Stimulated activated CD4-positive, alpha-beta T cell treated with anti-CD3 and anti-CD28 coated beads, Interleukin-12 subunit alpha, Interleukin-12 subunit beta, amount 100 ng/mL, for 4 hours (primary cell): ENCODE measurements around the gene CAMSAP2.
A peak's percentile ranks its signal among the peaks of the same experiment; 100 is the strongest.
"Not testable (repeated sequence)": the region's sequence is repeated elsewhere in the genome, so short reads cannot be mapped to it uniquely, and the experiment has no call there.

Source experiments
- DNase-seq: peaks from one replicate; pipeline ENCODE4 v3.0.0-alpha.2; 2020

The CAMSAP2 gene

DNA sequence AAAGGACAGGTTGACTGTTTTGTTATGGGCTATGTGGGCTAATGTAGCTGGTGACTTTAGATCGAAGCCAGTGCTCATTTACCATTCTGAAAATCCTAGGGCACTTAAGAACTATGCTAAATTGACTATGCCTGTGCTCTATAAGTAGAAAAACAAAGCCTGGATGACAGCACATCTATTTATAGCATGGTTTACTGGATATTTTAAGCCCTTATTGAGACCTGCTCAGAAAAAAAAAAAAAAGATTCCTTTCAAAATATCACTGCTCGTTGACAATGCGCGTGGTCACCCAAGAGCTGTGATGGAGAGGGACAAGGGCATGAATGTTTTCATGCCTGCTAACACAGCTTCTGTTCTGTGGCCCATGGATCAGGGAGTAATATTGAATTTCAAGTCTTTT, 48.1 kb downstream of the CAMSAP2 start:
- DNase-seq: no peak

GRCh38 chr1:200787896-200788387, 49.2 kb downstream of the CAMSAP2 start:
- DNase-seq: no peak

- DNase-seq: not testable (repeated sequence)
Measured at GRCh38 chr1:200791012-200791411, 52.3 kb downstream of the CAMSAP2 start.

GRCh38 chr1:200793677-200794076, 55.0 kb downstream of the CAMSAP2 start:
- DNase-seq: no peak

DNA sequence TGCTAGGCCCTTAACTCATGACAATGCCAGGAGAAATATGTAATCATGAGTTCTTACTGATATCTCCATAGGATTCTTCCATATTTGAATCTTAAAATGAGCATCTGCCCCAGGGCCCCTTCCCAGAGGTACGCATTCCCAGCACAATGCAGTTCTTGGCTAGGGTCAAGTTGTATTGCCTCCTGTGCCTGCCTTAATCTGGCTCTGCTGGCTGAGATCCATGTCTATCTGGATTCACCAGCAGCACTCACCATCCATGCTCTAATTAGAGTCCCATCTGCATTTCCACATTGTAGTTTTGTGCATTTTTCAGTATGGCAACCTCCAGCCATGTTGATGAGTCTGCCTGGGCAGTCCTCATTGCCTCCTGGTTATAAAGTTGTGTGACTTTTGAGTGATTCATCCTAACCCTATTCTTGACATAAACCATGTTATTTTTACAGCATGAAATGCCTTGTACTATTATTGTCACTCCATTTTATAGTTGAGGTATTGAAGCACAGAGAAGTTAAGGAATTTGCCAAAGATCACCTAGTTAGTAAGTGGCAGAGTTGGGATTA, 55.9 kb downstream of the CAMSAP2 start:
- DNase-seq: no peak

DNA sequence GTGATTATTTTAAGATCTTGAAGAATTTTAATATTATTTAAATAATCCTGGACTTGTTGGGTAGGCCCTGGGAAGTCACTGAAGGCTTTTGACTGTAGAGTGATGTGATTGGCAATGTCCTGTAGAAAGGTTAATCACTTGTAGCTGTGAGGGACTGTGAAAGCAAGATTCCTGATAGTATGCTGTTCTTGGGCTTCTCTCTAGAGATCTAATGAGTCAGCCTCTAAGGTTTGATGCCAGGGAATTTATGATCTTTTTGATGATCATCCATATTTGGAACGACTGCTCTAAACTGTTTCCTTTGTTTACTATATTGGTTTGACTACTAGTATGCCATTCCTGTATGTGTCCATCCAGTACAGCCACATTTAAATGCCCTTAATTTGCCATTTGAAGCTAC, 56.5 kb downstream of the CAMSAP2 start:
- DNase-seq: no peak

DNA sequence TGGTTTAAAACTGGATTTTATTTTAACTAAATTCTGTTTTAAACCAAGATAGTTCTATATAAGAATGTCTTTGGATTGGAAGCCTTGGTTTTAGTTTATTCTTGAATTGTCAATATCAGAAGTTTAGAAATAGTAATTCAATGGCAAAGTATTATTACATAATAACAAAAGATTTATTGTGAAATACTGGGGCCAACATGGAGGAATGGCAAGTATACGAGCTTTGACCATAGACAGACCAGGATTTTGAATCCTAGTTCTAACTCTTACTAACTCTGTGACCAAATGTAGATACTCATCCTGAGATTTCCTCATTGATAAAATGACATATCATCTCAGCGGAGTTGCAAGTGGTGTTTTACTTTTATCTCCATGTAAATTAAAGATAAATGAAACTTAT, 63.3 kb downstream of the CAMSAP2 start:
- DNase-seq: no peak

DNA sequence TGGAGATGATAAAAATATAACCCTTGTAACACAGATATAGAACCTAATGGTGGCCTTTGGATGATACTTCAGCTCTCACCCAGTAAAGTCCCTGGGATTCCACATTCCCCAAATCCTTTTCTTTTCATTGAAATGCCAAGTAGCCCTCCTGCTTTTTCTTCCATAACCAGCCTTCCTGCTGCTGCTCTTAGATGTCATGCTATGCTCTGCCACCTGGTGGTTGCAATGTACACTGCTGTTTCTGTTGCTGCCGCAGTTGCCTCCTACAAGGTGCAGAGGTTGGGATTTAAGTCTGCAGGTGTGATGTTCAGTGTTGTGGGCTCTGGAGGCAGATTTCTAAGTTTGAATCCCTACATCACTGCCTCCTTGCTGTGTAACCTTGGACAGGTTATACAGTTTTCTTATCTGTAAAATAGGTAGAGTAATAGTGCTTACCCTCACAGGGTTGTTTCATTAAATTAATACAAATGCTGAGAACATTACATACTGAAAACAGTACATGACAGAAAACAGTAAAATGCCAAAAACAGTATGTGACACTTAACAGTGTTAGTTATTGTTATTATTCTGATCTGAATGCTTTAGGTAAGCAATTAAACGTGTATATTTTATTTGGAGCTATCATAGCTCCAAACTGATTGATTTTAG, 64.3 kb downstream of the CAMSAP2 start:
- DNase-seq: peak; percentile 69

GRCh38 chr1:200805719-200806118, 67.0 kb downstream of the CAMSAP2 start:
- DNase-seq: no peak

DNA sequence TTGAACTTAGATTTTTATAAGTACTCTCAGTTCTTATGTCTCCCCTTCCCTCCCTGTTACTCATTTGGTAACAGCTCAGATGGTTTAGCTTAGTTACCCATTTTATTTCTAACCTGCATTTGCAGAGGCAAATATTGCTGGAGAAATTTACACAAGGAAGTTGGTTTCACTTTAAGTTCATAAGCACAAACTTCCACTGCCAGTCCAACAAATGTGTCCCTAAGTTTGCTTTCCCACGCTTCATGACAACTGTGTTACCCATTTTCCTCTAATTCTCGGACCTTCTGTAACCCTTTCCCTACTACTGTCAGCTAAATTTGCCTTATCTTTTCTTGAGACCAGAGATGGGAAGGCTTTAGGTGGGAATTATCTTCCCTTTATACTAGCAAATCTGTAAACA, 70.2 kb downstream of the CAMSAP2 start:
- DNase-seq: no peak

DNA sequence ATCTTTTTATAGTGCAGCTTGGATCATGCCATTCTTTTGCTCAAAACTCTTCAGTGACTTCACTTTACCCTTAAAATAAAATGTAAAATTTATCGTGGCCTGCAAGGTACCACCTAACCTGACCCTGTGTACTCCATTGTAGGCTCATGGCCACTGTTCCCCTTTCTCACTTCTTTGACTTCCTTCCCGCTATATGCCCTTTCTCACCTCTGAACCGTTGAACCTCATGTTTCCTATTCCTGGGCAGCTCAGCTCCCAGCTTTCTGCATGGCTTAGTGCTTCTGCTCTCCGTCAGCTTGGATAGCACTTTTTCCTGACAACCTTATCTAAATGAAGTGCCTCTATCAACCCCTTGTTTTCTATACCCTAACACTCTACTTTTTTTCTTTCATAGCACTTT, 73.0 kb downstream of the CAMSAP2 start:
- DNase-seq: no peak

DNA sequence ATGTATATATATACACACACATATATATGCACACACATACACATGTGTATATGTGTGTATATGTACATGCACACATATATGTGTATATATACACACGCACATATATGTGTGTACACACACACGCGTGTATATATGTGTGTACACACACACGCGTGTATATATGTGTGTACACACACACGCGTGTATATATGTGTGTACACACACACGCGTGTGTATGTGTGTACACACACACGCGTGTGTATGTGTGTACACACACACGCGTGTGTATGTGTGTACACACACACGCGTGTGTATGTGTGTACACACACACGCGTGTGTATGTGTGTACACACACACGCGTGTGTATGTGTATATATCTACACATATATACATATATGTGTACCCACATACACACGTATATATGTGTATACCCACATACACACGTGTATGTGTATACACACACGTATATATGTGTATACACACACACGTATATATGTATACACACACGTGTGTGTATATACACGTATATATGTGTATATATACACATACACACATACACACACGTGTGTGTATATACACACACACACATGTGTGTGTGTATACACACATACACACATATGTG, 78.0 kb downstream of the CAMSAP2 start:
- not testable (repeated sequence) for DNase-seq

DNA sequence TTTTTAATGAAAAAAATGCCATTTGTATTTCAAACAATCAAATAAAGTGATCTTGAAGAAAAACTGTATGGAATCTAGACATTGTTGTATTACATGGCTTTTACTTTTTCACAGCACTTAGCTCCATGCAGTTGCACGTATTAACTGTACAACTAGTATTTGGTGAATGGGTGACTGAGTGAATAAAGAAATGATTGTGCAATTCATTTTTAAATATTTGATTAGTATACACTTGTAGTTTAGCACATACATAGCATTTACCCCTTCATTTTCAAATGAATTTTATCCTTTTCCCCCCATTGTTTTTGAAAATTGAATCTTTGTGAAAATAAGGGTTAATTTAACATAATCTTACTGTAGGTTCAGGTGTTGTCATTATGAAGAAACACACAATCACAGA, 79.6 kb downstream of the CAMSAP2 start:
- no peak for DNase-seq

DNA sequence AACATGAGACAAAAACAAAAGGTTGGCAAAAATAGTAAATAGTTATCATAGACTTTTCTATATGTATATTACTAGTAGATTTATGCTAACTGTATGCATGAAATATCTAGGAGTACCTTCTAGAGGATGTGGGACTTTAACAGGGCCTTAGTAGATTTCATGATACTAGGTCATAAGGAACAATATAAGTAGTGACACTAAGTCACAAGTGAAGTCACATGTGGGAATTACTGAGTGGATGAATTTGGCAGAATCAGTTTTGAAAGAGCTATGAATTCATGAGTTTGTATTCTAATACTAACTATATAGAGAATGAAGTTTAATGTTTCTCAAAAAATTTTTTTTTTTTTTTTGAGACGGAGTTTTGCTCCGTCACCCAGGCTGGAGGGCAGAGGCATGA, 81.0 kb downstream of the CAMSAP2 start:
- no peak for DNase-seq

GRCh38 chr1:200831091-200831490, 92.4 kb downstream of the CAMSAP2 start:
- no peak for DNase-seq

DNA sequence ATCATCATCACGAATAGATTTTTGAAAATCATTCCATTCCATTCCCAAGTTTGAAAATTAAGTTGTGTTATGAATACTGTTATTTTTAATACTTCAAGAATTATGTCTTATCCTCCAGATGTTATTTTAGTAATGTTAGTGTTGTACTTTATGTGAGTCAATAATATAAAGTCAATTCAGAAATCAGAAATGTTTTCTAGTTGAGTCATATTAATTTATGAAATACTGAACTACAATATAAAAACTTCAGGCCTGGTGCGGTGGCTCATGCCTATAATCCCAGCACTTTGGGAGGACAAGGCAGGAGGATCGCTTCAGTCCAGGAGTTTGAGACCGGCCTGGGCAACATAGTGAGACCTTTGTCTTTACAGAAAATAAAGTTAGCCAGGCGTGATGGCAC, 95.7 kb downstream of the CAMSAP2 start:
- DNase-seq: no peak

DNA sequence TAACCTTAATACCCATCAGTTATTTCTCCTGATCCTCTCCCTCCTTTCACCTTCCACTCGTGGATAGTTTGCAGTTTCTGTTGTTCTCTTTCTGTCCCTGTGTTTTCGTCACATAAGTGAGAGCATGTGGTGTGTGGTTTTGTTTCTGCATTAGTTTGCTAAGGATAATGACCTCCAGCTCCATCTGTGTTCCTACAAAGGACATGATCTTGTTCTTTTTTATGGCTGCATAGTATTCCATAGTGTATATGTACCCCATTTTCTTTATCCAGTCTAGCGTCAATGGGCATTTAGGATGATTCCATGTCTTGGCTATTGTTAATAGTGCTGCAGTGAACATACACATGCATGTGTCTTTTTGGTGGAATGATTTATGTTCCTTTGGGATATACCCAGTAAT, 97.5 kb downstream of the CAMSAP2 start:
- no peak for DNase-seq

GRCh38 chr1:200837931-200838571, 99.4 kb downstream of the CAMSAP2 start:
- DNase-seq: no peak

- no peak for DNase-seq
Measured at GRCh38 chr1:200838676-200839445, 100.2 kb downstream of the CAMSAP2 start.

DNA sequence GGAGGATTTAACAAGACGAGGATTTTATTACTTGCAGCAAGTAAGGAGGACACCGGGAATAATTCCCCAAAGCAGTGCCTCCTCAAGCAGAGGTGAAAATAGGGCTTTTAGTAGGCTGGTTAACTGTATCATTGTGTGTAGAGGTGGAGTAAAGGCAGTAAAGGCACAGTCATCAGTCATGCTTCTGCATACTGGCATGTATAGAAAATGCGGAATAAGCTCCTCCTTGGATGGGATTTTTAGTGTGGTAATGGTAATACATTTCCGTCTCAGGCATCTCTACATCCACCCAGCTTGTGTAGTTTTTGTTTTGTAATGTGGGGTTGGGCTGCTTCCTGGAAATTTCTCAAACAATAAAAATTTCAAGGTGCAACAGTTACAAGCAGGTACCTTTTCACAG, 106.7 kb downstream of the CAMSAP2 start:
- no peak for DNase-seq

DNA sequence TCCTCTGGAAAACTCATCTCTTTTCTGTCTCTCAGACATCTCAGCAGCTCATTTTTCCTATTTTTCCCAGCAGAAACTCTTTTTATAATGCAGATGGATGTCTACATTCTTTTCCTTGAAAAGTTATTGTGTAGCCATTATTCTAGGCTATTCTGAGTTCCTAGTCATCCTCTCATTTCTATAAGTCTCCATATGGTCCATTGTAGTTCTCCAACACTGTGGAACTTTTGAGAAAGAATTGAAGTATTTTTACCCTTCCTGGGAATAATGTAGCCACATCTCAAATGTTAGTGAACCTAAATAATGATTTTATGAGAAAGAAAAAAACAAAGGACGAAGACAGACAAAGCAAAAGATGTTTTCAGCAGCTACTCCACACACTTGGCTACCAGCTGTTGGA, 107.7 kb downstream of the CAMSAP2 start:
- DNase-seq: no peak

- no peak for DNase-seq
Measured at GRCh38 chr1:200849430-200849829, 110.7 kb downstream of the CAMSAP2 start.

DNA sequence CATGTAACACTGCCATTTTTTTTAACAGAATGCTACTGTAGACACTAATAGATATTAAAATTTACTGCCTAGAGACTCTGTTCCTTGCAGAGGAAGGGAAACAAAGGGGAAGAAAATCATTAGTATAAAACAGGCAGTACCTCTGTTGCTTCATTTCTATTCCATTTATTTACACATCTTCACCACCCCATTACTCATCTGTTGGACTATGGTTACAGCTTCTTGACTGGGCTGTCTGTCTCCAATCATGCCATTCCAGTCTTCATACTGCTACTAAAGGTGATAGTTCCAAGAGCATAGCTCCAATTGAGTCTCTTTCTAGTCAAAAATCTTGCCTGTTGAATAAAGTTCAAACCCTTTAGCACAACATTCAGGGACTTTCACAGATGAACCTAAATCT, 111.9 kb downstream of the CAMSAP2 start:
- no peak for DNase-seq
